Subcutaneous adipose tissue (tissue), 4 donors: ENCODE measurements around the gene RSPH1. TPM values are rescaled to one million over a fixed set of nuclear protein-coding genes. Genes with fewer than 3 reads are reported as not detected.

ENCODE experiments used
- total RNA-seq, 4 donors: library from RNA; depleted of rRNA; stranded (reverse); fragments of >200 nt; gene quantifications; one replicate each; pipeline ENCODE4 v1.1.0, GENCODE V29; 2016
- TF ChIP-seq, protein P1 (sequence below): fragments of 450-650 bp; IDR thresholded peaks from one replicate; pipeline ENCODE4 v1.5.1; 2016; ENCODE audit warnings: low read depth, mild to moderate bottlenecking, control low read depth, antibody characterized with exemption, moderate library complexity

Gene RSPH1
- total RNA-seq, 4 donors from 2014 or later = 0.34 to 0.38 TPM; not detected in 2

DNA sequence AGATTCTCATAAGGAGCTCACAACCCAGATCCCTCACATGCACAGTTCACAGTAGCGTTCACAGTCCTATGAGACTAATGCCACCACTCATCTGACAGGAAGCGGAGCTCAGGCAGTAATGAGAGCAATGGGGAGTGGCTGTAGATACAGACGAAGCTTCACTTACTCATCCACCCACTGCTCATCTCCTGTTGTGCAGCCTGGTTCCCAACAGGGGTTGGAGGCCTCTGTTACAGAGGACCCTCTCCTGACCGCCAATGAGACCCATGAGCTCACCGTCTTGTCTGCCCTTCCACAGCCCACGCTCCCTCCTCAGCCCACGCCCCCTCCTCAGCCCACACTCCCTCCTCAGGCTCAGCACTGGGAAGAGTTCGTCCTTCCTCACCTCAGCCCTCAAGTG, 39.6 kb downstream of the RSPH1 start:
- TF ChIP-seq, protein P1, sequence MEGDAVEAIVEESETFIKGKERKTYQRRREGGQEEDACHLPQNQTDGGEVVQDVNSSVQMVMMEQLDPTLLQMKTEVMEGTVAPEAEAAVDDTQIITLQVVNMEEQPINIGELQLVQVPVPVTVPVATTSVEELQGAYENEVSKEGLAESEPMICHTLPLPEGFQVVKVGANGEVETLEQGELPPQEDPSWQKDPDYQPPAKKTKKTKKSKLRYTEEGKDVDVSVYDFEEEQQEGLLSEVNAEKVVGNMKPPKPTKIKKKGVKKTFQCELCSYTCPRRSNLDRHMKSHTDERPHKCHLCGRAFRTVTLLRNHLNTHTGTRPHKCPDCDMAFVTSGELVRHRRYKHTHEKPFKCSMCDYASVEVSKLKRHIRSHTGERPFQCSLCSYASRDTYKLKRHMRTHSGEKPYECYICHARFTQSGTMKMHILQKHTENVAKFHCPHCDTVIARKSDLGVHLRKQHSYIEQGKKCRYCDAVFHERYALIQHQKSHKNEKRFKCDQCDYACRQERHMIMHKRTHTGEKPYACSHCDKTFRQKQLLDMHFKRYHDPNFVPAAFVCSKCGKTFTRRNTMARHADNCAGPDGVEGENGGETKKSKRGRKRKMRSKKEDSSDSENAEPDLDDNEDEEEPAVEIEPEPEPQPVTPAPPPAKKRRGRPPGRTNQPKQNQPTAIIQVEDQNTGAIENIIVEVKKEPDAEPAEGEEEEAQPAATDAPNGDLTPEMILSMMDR = no peak

GRCh38 chr21:42455754-42456440, 40.1 kb downstream of the RSPH1 start:
- TF ChIP-seq, protein P1 = no peak

GRCh38 chr21:42455196-42455595, 40.8 kb downstream of the RSPH1 start:
- TF ChIP-seq, protein P1 = no peak

- TF ChIP-seq, protein P1 = no peak
Observed at GRCh38 chr21:42454786-42455185, 41.2 kb downstream of the RSPH1 start.

DNA sequence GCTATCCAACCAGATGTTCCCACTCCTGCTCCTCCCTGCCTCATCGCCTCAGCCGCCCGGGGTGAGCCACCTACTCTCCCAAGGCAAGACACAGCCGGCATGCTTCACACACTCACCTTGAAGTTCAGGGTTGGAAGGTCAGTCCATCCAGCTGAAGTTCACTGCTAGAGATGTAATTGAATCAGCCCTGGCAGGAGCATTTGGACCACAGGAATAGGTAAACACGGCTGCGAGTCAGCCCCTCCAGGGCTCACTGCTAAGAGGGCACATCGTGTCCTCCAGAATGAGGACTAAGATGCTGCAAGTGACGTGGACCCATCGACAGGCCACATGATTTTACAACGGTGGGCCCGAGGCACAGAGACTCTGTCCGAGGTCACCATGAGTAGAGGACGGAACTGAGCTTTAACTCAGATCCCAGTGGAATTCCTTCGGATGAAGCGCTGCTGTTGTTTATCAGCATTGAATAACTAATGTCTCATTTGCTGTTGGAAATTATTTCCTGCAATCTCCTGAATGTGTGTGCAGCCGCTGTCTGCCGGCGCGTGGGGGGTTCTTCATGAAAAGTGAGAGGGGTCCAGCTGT, 41.9 kb downstream of the RSPH1 start:
- TF ChIP-seq, protein P1 = no peak

DNA sequence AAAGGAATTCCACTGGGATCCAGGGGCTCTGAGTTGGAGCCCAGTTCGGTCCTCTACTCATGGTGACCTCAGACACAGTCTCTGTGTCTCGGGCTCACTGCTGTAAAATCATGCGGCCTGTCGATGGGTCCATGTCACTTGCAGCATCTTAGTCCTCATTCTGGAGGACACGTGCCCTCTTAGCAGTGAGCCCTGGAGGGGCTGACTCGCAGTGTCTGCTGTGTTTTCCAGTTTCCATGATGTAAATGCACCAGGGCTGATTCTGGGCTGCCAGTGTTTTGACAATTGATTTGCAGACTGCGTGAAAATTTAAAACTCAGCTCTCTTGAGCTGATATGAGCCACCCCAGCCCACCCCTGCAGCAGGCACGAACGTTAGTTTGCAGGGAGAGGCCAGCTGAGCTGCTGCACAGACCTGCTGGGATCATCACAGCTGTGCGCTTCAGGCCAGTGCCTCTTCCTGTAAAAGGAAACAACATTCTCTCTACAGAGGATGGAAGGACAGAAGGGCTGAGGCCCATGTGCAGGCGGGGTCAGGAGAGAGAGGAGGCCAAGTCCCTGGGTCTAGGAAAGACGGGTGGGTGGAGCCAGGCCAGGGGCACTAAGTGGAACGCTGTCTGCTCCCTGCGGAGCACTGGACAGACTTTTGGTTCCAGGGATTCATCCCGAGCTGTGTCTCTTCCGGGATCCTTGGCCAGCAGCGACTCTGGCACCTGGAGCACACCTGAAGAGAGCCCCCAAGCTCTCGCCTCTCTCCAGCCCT, 42.6 kb downstream of the RSPH1 start:
- TF ChIP-seq, protein P1 = no peak
